Stimulated activated naive CD8-positive, alpha-beta T cell treated with anti-CD3 and anti-CD28 coated beads, Interleukin-15, Interleukin-2, amounts not matched to agents 100 U/mL and 50 U/mL, for 24 hours (primary cell): ENCODE results near the gene VAV2.

Experiments used
- ATAC-seq: fragments of 150-1000 bp; cut with Tn5 transposase; one replicate; pipeline ENCODE4 v1.10.0; 2021
- DNase-seq: peaks from one replicate; pipeline ENCODE4 v3.0.0; 2021

Gene VAV2

GRCh38 chr9:133951265-133951664 lies 40.9 kb downstream of the VAV2 start:
- no peak for ATAC-seq

GRCh38 chr9:133950629-133951111 lies 41.5 kb downstream of the VAV2 start:
- DNase-seq (no peak), ATAC-seq (no peak)

More at GRCh38 chr9:133951265-133951664, 40.9 kb downstream of the VAV2 start:
- no peak for DNase-seq

- DNase-seq (no peak), ATAC-seq (no peak)
These were observed 41.9 kb downstream of the VAV2 start for GRCh38 chr9:133950192-133950591.

- no peak for DNase-seq
- no peak for ATAC-seq
These were observed 42.5 kb downstream of the VAV2 start for GRCh38 chr9:133949486-133950061.

GRCh38 chr9:133948561-133949485 lies 43.3 kb downstream of the VAV2 start:
- ATAC-seq (no peak), DNase-seq (no peak)

GRCh38 chr9:133948131-133948530 lies 44.0 kb downstream of the VAV2 start:
- DNase-seq (no peak), ATAC-seq (no peak)

GRCh38 chr9:133946840-133947486 lies 45.2 kb downstream of the VAV2 start:
- ATAC-seq (no peak), DNase-seq (no peak)

GRCh38 chr9:133945977-133946753 lies 46.0 kb downstream of the VAV2 start:
- no peak for ATAC-seq
- no peak for DNase-seq

GRCh38 chr9:133945314-133945975 lies 46.7 kb downstream of the VAV2 start:
- DNase-seq (peak; percentile 20), ATAC-seq (peak; percentile 42)

- no peak for ATAC-seq
- DNase-seq: no peak
These were observed 47.4 kb downstream of the VAV2 start for GRCh38 chr9:133944746-133945135.

GRCh38 chr9:133943781-133944745 lies 48.1 kb downstream of the VAV2 start:
- ATAC-seq (no peak), DNase-seq (no peak)

- DNase-seq (no peak), ATAC-seq (no peak)
These were observed 48.9 kb downstream of the VAV2 start for GRCh38 chr9:133943036-133943780.

GRCh38 chr9:133942206-133942975 lies 49.7 kb downstream of the VAV2 start:
- no peak for DNase-seq
- ATAC-seq: no peak

- ATAC-seq (no peak), DNase-seq (no peak)
These were observed 52.3 kb downstream of the VAV2 start for GRCh38 chr9:133939845-133940244.

GRCh38 chr9:133939171-133939785 lies 52.8 kb downstream of the VAV2 start:
- DNase-seq: no peak
- no peak for ATAC-seq

- no peak for DNase-seq
These were observed 53.4 kb downstream of the VAV2 start for GRCh38 chr9:133938753-133939152.

GRCh38 chr9:133938086-133938485 lies 54.0 kb downstream of the VAV2 start:
- DNase-seq (no peak), ATAC-seq (no peak)

More at GRCh38 chr9:133938753-133939152, 53.4 kb downstream of the VAV2 start:
- ATAC-seq: no peak

- ATAC-seq (no peak), DNase-seq (no peak)
These were observed 55.0 kb downstream of the VAV2 start for GRCh38 chr9:133937120-133937519.
